ENCODE measurements around the gene PCDHA1.

The PCDHA1 gene

DNA sequence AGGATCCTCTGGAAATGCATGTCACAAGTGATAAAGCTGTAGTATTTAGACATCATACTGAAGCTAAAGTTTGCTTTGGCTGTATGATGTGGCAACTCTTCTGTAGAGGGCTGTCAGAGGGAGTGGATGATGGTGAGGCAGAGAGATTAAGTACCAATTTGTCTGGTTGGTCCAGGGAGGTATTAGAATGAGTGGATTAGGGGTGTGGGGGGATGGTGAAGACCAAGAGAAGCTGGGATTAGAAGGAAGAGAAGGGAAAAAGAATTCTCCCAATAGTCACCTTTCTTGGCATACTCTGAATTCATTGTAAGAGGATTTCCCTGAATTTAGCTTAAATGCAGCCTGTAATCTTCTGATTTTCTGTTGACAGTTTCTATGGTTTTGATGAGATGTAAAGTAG, 183.9 kb downstream of the PCDHA1 start:
- H3K27me3 Mint-ChIP-seq = peaks cover 18% of the 10 kb centered on the region
- H3K27ac Mint-ChIP-seq = no peak overlapping the region
- H3K4me3 Mint-ChIP-seq = no peak overlapping the region
- H3K9me3 Mint-ChIP-seq (ENCODE audit: low read depth) = no peaks in the 10 kb centered on the region
- peaks cover 3% of the 10 kb centered on the region for H3K4me1 Mint-ChIP-seq (ENCODE audit: low read depth)
- H3K36me3 Mint-ChIP-seq = no peaks in the 10 kb centered on the region

DNA sequence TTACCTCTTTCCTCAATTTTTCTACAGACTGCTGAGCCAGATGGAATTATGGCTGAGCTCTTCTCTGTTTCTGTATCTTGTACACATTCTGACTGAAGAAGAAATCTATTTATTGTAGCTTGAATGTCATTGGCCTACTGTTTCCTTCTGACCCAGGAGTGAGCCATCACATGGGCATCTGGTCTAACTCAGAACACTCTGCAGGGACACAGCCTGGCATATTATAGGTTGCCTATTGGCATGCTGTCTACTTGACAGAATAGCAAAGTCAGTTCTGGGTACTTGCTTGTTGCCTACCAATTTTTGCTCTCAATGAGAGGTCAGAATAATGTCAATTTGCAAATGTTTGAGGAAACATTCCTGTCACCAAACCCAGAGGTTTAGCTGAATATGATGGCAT, 187.6 kb downstream of the PCDHA1 start:
- Mint-ChIP-seq H3K36me3 (no peaks in the 10 kb centered on the region), H3K4me3 (no peak overlapping the region), H3K27ac (no peak overlapping the region), H3K27me3 (peaks cover 12% of the 10 kb centered on the region), H3K4me1 (ENCODE audit: low read depth) (no peaks in the 10 kb centered on the region), H3K9me3 (ENCODE audit: low read depth) (no peaks in the 10 kb centered on the region)

DNA sequence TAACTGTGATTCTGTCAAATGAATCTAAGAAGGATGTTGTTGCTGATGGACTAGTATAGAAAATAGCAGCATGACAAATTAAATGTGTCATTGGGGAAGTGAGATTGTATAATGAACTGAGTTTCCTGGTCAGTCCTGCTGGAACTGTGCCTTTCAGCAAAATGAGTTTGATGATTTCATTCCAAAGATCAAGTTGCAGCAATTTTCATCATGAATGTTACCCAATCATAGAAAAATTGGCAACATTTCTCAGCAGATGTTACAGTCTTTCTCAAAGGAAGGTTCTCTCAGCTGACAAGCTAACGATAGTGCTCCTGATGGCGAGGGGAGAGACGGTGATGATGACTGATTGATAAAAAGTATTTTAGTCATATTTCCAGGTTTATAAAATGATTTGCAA, 191.1 kb downstream of the PCDHA1 start:
- H3K27ac Mint-ChIP-seq = no peak overlapping the region

DNA sequence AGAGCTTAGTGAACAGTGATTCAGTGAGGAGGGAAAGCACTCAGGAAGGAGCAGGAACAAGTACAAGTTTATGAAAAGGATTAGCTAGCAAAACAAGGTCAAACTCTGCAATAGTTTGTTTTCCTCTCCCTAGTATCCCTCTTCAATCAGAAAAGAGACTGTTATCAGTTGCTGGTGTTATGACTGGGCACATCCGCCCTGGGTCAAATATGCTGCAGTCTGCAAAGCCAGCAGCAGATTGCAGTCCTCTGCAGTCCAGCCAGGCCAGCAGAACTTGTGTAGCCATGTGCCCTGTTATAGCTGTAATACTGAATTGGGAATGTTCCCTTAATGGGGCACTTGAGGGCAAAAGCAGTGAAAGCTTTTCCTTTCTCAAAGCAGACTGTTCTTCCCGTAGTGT, 192.3 kb downstream of the PCDHA1 start:
- Mint-ChIP-seq H3K9me3 (ENCODE audit: low read depth) (no peaks in the 10 kb centered on the region), H3K4me3 (no peak overlapping the region), H3K36me3 (no peaks in the 10 kb centered on the region), H3K27ac (no peak overlapping the region), H3K4me1 (ENCODE audit: low read depth) (no peaks in the 10 kb centered on the region), H3K27me3 (peaks cover 13% of the 10 kb centered on the region)

More for the DNA sequence above, 191.1 kb downstream of the PCDHA1 start:
- Mint-ChIP-seq H3K9me3 (ENCODE audit: low read depth) (no peaks in the 10 kb centered on the region), H3K27me3 (peaks cover 12% of the 10 kb centered on the region), H3K4me3 (no peak overlapping the region), H3K4me1 (ENCODE audit: low read depth) (no peaks in the 10 kb centered on the region), H3K36me3 (no peaks in the 10 kb centered on the region)

DNA sequence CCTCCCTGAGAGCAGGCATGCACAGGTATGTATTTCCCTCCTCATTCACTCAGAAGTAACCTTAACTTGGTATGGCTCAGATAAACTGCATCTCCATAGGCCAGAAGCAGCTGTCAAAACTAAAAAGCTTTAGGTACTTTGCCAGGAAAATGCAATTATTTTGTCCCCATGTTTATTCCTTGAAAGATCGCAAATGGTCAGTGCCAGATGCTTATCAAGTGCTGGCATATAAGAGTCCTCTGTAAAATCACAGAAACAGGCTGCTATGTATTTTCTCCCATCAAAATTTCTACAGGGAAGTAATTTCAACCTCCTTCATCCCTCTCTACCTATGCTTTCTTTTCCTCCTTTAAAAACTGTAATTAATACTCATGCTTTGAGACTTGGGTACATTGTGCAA, 193.0 kb downstream of the PCDHA1 start:
- H3K27ac Mint-ChIP-seq = no peak overlapping the region
- H3K9me3 Mint-ChIP-seq (ENCODE audit: low read depth) = no peaks in the 10 kb centered on the region
- no peaks in the 10 kb centered on the region for H3K36me3 Mint-ChIP-seq
- peaks cover 13% of the 10 kb centered on the region for H3K27me3 Mint-ChIP-seq
- H3K4me1 Mint-ChIP-seq (ENCODE audit: low read depth) = no peaks in the 10 kb centered on the region
- H3K4me3 Mint-ChIP-seq = no peak overlapping the region

DNA sequence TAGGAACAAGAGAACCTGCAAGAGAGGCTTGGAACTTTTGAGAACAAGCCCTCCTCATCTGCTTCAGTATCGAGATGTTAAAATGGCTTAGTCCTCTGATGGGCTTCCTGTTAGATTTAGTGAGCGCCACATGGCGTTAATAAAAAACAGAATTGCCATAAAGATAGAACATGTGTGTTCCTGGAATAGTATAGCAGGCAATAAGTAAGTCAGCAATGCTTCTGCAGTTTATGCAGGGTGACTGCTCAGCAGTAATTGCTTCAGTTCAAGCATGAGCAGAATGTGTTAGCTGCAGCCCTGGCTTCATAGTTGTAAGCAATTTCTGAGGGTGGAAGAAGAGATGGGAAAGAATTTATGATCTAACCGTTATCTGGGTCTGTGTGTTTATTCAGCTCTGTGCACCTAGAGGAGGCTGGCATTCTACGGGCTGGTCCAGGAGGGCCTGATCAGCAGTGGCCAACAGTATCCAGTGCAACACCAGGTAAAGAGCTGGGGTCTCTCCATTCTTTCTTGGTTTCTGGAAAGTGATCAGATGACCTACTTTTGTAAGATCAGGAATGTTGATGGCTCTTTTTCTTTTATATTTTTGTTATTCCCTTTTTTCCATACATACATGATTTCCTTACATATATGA, 196.3 kb downstream of the PCDHA1 start:
- Mint-ChIP-seq H3K36me3 (no peaks in the 10 kb centered on the region), H3K27me3 (peaks cover 6% of the 10 kb centered on the region), H3K27ac (no peak overlapping the region), H3K9me3 (ENCODE audit: low read depth) (no peaks in the 10 kb centered on the region), H3K4me3 (no peak overlapping the region), H3K4me1 (ENCODE audit: low read depth) (no peaks in the 10 kb centered on the region)

DNA sequence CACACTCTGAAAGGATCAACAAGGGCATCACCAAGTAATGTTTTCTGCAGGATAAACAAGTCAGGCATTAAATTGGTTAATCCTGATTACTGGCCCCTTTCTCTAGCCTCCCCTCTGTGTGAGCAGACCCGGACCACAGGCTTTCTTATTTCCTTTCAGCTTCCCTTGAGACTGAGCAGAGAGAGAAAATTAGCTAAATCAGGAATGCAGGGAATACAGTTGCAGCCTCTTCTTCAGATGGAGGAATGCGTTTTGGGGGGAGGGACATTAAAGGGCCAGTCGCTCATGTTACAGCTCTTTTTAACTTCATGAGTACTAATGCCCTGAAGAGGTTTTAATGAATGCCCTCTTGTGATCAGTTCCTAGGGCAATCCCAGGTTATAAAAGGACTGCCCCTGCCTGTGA, 200.2 kb downstream of the PCDHA1 start:
- no peaks in the 10 kb centered on the region for H3K4me1 Mint-ChIP-seq (ENCODE audit: low read depth)
- peaks cover 12% of the 10 kb centered on the region for H3K27me3 Mint-ChIP-seq
- H3K36me3 Mint-ChIP-seq = no peaks in the 10 kb centered on the region
- no peak overlapping the region for H3K27ac Mint-ChIP-seq
- H3K9me3 Mint-ChIP-seq (ENCODE audit: low read depth) = no peaks in the 10 kb centered on the region
- H3K4me3 Mint-ChIP-seq = no peak overlapping the region

DNA sequence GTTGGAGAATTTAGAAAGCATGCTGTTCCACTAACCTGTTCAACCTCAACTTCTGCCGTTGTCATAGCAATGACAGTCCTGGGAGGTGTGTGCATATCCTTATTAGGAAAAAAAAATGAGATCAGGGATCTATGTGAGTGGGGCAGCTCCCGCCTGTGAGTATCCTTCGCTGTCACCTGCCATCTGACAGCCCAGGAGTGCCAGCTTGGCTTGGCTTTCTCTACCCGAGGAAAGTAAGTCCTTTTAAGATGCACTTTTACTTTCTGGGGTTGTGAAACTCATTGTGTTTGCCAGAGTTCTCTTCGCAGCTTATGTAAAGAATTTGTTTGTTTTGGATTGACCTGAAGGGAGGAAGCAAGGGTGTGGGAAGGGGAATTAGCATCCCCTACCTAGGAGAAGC, 202.2 kb downstream of the PCDHA1 start:
- Mint-ChIP-seq H3K36me3 (no peaks in the 10 kb centered on the region), H3K9me3 (ENCODE audit: low read depth) (no peaks in the 10 kb centered on the region), H3K4me1 (ENCODE audit: low read depth) (no peaks in the 10 kb centered on the region), H3K27me3 (peaks cover 14% of the 10 kb centered on the region), H3K27ac (no peak overlapping the region), H3K4me3 (no peak overlapping the region)

DNA sequence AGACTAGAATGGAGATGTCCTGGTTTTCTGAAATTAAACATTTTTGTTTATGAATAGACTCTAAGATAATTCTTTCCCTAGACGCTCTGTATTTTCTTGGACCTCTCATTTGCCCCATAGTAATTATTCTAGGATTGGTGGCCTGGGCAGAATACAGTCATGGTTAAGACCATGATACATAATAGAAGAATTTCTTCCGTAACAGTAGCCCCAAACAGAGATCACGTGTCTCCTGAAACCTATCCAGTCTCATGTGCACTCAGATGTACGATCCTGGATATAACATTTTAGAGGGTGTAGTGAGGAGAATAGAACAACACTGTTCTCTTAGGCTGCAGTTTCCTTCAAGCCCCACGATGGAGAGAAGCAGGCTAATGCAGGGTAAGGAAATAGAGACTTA, 202.7 kb downstream of the PCDHA1 start:
- Mint-ChIP-seq H3K9me3 (ENCODE audit: low read depth) (no peaks in the 10 kb centered on the region), H3K36me3 (no peaks in the 10 kb centered on the region), H3K27ac (no peak overlapping the region), H3K4me3 (no peak overlapping the region), H3K4me1 (ENCODE audit: low read depth) (no peaks in the 10 kb centered on the region), H3K27me3 (peaks cover 14% of the 10 kb centered on the region)

DNA sequence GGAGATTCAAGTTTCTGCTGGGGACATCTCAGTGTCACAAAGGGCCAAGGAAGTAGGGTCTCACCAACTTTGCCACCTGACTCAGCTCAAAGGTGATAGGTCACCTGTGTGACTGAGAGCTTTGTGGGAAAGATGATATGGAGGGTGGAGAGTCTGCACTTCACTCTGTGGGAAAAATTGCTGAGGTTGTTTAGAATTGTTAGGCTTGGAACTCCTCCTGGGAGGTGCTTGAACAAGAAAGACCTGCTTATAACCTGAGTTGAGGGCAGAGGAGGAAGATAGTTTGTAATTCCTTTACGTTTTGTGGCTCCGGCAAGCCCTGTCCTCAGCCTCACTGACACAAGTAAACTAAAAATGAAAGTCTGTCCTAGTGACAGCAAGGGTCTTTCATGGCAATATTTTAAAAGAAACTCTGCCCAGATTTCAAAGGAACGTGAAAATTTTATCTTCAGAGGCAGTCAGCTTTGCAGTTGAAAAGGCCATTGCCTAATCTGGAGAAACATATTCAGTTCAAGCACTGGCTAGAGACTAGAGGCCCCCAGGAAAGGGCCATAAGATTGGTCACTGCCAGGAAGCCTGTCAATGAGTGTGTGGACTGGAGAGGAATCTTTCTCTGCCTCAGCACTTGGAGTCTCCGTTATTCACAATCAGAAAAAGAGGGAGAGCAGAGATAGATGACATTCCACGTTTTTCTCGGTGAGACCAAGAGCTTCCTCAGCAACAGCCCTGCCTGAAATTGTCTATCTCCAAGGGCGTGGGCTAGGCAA, 203.5 kb downstream of the PCDHA1 start:
- Mint-ChIP-seq H3K27me3 (peaks cover 14% of the 10 kb centered on the region), H3K4me1 (ENCODE audit: low read depth) (no peaks in the 10 kb centered on the region), H3K4me3 (no peak overlapping the region), H3K27ac (no peak overlapping the region), H3K36me3 (no peaks in the 10 kb centered on the region), H3K9me3 (ENCODE audit: low read depth) (no peaks in the 10 kb centered on the region)

DNA sequence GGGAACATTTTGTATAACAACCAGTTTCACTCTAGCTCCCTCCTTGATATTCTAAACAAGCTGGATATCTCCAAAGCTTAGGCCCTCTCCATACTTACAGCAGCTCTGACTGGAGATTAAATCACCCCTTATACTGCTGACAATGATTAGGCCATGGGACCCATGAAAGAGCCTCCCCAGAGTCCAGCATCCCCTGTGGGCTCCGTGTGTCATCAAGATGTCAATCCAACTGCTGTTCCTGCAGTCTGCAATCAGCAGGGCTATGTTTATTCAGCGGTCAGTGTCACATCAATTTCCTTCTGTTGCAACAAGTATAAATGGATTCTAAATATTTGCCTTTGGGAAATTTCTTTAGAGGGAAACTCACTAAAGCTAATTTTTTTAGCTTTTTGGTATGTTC, 206.9 kb downstream of the PCDHA1 start:
- H3K27me3 Mint-ChIP-seq = peaks cover 12% of the 10 kb centered on the region
- no peaks in the 10 kb centered on the region for H3K36me3 Mint-ChIP-seq
- H3K4me1 Mint-ChIP-seq (ENCODE audit: low read depth) = no peaks in the 10 kb centered on the region
- H3K27ac Mint-ChIP-seq = no peak overlapping the region
- peaks cover 3% of the 10 kb centered on the region for H3K9me3 Mint-ChIP-seq (ENCODE audit: low read depth)
- H3K4me3 Mint-ChIP-seq = no peak overlapping the region

DNA sequence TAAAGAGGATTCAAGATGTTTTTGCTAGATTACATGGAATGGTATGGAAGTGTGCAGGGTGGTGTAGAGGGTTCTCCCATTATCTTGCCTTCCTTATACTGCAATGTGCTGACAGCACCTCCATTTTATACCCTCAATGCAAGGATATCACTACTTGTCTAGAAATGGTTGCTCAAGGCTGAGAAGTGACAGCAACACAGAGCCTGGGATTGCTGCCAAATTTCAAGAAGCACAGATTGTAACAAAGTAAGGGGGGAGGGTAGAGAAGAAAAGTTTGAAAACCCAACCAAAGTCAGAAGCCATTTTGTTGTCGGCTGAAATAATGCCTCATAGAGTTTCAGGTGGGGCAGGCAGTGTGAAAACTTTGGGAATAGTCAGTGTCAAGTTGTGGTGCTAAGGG, 210.1 kb downstream of the PCDHA1 start:
- no peaks in the 10 kb centered on the region for H3K4me1 Mint-ChIP-seq (ENCODE audit: low read depth)
- no peak overlapping the region for H3K27ac Mint-ChIP-seq
- no peaks in the 10 kb centered on the region for H3K36me3 Mint-ChIP-seq
- H3K9me3 Mint-ChIP-seq (ENCODE audit: low read depth) = peaks cover 3% of the 10 kb centered on the region
- H3K4me3 Mint-ChIP-seq = no peak overlapping the region
- H3K27me3 Mint-ChIP-seq = peaks cover 13% of the 10 kb centered on the region

DNA sequence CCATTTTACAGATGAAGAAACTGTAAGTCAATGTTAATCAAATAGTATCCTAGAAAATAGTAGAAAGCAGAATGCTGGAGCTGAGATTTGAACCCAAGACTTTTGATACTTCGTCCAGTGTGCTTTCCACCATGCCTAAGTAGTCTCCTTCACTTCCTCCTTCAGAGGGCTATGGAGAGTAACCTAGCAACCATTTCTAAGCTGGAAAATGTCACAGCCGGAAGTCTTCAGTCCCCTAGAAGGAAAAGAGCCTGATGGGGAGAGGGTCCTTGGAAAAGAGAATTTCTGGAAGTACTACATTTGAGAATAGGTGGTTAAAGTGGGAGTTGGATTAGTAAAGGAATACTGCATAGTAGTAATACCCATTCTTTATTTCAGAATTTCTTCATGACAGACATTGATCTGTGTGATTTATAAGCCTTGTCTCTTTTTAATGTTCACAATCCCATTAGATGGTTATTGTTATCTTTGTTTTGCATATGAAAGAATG, 213.0 kb downstream of the PCDHA1 start:
- Mint-ChIP-seq H3K27me3 (peaks cover 12% of the 10 kb centered on the region), H3K9me3 (ENCODE audit: low read depth) (peaks cover 3% of the 10 kb centered on the region), H3K36me3 (no peaks in the 10 kb centered on the region), H3K27ac (no peak overlapping the region), H3K4me1 (ENCODE audit: low read depth) (peaks cover 10% of the 10 kb centered on the region), H3K4me3 (no peak overlapping the region)

DNA sequence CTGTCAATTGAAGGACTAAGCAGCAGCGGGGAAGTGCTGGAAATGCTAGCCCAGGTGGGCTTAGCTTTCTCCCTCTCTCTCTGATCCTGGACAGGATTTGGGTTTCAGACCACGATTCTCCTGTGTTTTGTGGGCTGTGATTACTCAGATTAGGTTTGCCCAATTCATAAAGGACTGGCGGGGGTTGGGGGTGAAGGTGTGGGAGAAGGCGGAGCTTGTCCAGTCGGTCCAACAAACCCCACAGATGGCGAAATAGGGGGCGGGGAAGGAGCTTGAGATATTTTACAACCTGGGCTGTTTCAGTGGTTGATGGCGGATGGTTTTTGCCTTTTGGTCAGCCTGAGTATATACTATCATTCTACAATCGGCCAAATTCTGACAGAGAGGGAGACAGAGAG, 215.5 kb downstream of the PCDHA1 start:
- peaks cover 17% of the 10 kb centered on the region for H3K27me3 Mint-ChIP-seq
- H3K4me3 Mint-ChIP-seq = peak overlapping the region; percentile 36
- H3K27ac Mint-ChIP-seq = no peak overlapping the region
- H3K9me3 Mint-ChIP-seq (ENCODE audit: low read depth) = peaks cover 3% of the 10 kb centered on the region
- H3K4me1 Mint-ChIP-seq (ENCODE audit: low read depth) = peaks cover 10% of the 10 kb centered on the region
- H3K36me3 Mint-ChIP-seq = no peaks in the 10 kb centered on the region

DNA sequence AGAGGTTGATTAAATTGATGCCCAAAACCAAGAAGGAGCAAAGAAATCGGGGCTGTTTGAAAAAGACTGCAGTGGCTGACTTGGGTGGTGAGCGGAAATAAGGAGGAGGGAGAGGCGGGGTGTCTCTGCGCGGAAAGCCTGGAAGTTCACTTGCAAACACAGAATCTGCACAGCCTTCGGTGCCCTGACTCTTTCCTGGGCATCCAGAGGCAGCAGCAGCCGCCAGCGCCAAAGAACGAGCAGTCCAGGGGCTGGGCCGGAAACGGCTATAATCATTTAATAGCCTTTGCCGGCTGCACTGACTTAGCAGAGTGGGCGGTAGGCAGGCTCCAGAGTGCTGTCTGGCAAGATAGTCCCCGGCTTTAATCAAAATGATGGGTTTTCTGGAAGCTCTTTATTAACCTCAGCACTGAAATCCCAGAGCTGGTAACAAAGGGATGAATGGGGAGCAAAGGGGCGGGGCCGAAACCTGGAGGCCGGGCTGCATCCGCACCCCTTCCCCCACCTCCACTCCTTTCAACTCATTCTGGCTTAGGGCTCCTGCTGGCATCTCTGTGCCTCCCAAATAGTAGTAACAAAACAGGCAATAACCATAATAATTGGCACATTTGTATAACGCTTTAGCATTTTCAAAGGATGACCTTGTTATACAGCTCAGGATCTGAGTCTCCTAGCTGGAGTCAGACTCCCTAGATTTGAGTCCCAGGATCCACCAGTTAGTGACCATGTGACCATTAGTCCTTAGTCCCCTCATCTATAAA, 216.1 kb downstream of the PCDHA1 start:
- Mint-ChIP-seq H3K4me3 (peak overlapping the region; percentile 36), H3K36me3 (no peaks in the 10 kb centered on the region), H3K27me3 (peaks cover 17% of the 10 kb centered on the region)

More for the DNA sequence above, 216.1 kb downstream of the PCDHA1 start:
- peaks cover 10% of the 10 kb centered on the region for H3K4me1 Mint-ChIP-seq (ENCODE audit: low read depth)
- H3K9me3 Mint-ChIP-seq (ENCODE audit: low read depth) = peaks cover 2% of the 10 kb centered on the region
- H3K27ac Mint-ChIP-seq = no peak overlapping the region

All from activated naive CD8-positive, alpha-beta T cell (primary cell).